HFF-Myc (cell line): ENCODE measurements around the gene FBXO4.

Experiments used
- DNase-seq: peaks from one replicate; pipeline ENCODE4 v3.0.0-alpha.2; 2011; ENCODE audit warnings: low read depth; ENCODE audit errors: extremely low read depth
- H3K4me3 ChIP-seq: replicated peaks from 2 replicates; pipeline ENCODE4 v1.5.1; 2011; ENCODE audit warnings: low read depth, mild to moderate bottlenecking, control low read depth, low read length
- TF ChIP-seq, protein P1 (sequence below): IDR thresholded peaks from 2 replicates; pipeline ENCODE4 v1.5.1; 2012; ENCODE audit warnings: mild to moderate bottlenecking, low read depth, low read length, control low read depth; ENCODE audit errors: missing control alignments

The FBXO4 gene

GRCh38 chr5:41960481-41960880 lies 35.4 kb downstream of the FBXO4 start:
- TF ChIP-seq, protein P1, sequence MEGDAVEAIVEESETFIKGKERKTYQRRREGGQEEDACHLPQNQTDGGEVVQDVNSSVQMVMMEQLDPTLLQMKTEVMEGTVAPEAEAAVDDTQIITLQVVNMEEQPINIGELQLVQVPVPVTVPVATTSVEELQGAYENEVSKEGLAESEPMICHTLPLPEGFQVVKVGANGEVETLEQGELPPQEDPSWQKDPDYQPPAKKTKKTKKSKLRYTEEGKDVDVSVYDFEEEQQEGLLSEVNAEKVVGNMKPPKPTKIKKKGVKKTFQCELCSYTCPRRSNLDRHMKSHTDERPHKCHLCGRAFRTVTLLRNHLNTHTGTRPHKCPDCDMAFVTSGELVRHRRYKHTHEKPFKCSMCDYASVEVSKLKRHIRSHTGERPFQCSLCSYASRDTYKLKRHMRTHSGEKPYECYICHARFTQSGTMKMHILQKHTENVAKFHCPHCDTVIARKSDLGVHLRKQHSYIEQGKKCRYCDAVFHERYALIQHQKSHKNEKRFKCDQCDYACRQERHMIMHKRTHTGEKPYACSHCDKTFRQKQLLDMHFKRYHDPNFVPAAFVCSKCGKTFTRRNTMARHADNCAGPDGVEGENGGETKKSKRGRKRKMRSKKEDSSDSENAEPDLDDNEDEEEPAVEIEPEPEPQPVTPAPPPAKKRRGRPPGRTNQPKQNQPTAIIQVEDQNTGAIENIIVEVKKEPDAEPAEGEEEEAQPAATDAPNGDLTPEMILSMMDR: no peak
- no peak for DNase-seq
- no peak overlapping the region for H3K4me3 ChIP-seq

DNA sequence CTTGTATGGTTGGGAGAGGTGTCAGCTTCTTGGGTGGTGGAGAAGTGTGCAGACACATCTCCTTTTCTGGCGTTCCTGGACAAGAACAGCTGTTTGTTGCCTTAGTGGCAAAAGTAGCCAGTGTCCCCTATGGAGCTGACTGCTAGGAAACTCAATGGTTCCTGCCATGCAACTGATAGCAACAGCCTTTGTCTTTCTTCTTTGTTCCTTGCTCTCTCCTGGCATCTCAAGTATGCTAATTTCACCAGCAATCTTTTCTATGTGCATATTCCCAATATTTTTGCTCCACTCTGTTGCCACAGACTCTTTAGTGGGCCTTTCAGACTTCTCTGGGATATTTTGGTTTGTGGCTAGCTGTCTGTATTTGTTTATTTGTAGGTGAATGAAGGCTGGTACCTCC lies 36.7 kb downstream of the FBXO4 start:
- TF ChIP-seq, protein P1: no peak
- H3K4me3 ChIP-seq: no peak overlapping the region
- DNase-seq: no peak

DNA sequence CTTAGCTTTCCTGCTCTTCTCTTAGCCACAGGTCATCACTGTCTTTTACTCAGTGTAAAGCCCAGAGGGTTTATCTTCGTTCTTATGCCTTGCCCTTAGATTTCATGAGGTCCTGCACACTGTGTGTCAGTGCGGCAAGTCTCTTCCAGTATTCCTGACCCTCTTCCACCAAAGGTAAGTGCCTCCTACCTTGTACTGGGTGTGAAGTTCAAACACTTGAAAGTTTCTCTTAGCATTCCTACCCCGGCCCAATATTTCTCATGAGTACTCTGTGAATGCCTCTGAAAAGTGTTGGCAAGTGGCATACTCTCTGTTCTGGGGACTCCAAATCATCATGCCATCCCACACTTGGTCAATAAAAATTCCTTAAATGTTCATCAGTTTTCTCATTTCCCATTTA lies 37.4 kb downstream of the FBXO4 start:
- no peak for DNase-seq
- TF ChIP-seq, protein P1: no peak
- H3K4me3 ChIP-seq: no peak overlapping the region

GRCh38 chr5:41966401-41967105 lies 41.5 kb downstream of the FBXO4 start:
- TF ChIP-seq, protein P1: no peak
- no peak for DNase-seq
- no peak overlapping the region for H3K4me3 ChIP-seq

GRCh38 chr5:41967401-41967800 lies 42.3 kb downstream of the FBXO4 start:
- no peak for DNase-seq
- TF ChIP-seq, protein P1: no peak
- no peak overlapping the region for H3K4me3 ChIP-seq

- DNase-seq: no peak
- H3K4me3 ChIP-seq: no peak overlapping the region
- TF ChIP-seq, protein P1: peak; percentile 20
Measured at GRCh38 chr5:41968153-41968723, 43.2 kb downstream of the FBXO4 start.

- TF ChIP-seq, protein P1: no peak
- H3K4me3 ChIP-seq: no peak overlapping the region
- DNase-seq: no peak
Measured at GRCh38 chr5:41973087-41973486, 48.0 kb downstream of the FBXO4 start.
